ENCODE results near the gene ALDH3B1. TPM values are rescaled to one million over a fixed set of nuclear protein-coding genes. Genes with fewer than 3 reads are reported as not detected.

The ALDH3B1 gene
- total RNA-seq, 1 donor from 2014 or later: 0.68 TPM

GRCh38 chr11:67997475-67997921 is 12.6 kb upstream of the ALDH3B1 start:
- no peak for DNase-seq

- DNase-seq: no peak
These were observed 11.7 kb upstream of the ALDH3B1 start for GRCh38 chr11:67998150-67999045.

GRCh38 chr11:67999201-67999629 is 10.9 kb upstream of the ALDH3B1 start:
- no peak for DNase-seq

GRCh38 chr11:67999704-68000103 is 10.4 kb upstream of the ALDH3B1 start:
- DNase-seq: no peak

DNA sequence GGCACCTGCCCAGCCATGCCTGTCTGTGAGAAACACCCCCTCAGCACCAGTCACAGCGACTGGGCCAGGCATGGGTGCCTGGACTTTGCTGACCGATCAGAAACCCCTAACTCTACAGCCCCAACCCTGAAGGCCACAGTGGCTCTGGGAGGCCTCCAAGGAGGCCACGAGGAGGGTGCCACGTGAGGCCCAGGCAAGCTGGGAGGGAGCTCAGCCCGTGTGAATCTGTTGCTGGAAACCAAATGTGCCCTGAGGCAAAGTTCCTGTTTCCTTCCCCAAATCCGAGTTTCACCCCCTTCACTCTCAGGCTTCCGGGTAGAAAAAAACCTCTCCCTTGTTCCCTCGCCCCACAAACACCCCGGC is 7.6 kb upstream of the ALDH3B1 start:
- DNase-seq: no peak

DNA sequence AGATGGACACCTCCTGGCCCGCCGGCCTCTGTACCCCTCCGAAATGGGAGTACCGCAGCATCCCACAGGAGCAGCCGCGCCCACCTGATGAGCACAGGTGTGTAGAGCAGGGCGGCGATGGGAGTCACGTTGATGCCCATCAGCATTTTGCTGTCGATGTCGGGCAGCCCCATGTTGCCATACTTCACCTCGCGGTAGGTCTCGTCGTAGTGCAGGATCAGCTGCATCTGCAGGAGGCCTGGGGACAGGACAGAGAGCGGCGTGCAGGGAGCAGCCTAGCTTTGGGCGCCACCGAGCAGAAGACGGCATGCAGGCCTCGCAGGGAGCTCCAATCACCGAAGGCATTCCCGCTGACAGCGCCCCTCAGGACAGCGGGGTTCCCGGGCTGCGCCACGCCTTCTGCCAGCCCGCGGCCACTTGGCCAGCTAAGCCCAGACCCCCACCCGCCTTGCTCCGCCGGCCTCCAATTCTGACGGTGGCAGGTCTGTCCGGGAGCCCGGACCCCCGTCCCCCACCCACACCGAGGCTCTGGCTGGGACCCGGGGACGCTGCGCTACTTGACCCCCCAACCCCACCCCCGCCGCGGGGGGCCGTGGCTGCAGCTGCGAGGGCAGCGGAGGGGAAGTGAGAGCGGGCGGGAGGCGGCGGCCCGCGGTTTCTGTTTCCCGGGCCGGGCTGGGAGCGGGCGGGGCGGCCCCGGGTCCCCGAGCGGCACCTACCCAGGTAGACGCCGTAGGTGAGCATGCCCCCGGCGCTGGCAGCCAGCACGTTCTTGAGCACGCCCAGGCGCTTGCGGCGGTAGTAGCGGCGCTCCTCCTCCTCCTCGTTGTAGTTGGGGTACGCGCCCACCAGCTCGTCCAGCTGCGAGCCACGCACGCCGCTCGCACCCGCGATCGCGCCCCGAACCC is 6.9 kb upstream of the ALDH3B1 start:
- DNase-seq: no peak

GRCh38 chr11:68003846-68004550 is 6.1 kb upstream of the ALDH3B1 start, which contains the start of gene UNC93B1:
Gene UNC93B1 (minus strand): TSS chr11:68004097. CDS start chr11:68004043, 54 bp downstream.
- DNase-seq: peak; percentile 79

DNA sequence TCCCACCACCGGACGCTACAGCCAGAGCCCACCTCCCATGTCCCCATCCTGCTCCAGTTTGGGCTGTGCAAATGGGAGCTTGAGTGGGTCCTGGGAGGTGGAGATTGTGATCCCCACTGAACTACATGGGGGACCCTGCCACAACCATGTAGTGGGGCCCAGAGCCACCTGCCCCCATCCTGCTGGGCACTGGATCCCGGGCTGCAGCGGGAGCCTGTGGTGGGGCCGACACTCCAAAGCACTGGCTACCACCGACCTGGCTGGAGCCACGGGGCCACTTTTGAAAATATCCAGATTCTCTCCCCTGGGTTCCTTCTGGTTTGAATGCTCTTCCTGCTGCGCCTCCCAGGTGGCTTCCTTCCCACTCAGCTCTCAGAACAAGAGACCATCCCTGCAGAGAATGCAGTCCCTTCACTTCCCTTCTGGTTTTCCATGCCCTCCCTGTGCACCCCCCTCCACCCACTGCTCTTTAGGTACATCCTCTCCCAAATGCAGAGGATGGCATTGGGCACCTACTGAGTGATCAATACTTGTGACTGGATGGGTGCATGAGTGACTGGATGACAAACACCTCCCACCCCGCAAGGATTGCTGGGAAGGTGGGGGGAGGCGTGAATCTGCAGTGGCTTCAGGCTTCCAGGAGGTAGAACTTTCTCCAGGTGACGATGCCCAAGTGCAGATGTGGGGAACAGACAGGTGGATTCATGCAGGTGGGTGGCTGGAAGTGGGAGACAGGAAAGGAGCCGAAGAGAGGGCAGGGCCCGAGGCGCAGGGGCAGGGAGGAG is 5.4 kb upstream of the ALDH3B1 start:
- DNase-seq: no peak

- no peak for DNase-seq
These were observed 3.4 kb upstream of the ALDH3B1 start for GRCh38 chr11:68006606-68007166.

GRCh38 chr11:68007498-68008380 is 2.4 kb upstream of the ALDH3B1 start:
- DNase-seq: no peak

GRCh38 chr11:68008381-68009337 is 1.5 kb upstream of the ALDH3B1 start:
- DNase-seq: no peak

DNA sequence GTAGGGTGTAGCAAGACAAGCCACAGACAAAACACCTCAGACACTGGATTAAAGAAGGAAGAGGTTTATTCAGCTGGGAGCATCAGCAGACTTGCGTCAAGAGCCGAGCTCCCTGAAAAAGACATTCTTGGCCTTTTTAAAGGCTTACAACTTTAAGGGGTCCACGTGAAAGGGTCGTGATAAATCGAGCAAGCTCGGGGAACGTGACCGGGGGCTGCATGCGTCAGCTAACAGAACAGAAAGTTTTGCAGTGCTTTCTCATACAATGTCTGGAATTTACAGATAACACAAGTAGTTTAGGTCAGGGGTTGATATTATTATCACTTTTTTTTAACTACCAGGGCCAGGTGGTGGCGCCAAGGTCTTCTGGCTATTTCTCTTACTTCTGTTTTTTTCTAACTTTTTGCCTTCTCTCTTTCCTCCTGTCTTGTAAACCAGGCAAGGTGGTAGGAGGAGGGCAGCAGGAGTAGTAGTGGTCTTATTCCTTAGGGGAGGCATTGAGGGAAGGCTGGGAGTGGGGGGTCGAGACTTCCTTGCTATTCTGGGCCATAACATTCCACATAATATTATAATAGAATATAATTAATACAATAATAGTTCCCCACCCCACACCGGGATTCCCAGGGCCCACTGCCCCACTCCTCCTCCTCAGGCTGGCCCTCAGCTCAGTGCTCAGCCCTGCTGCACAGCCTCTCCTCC is 587 bp upstream of the ALDH3B1 start:
- DNase-seq: peak; percentile 18

GRCh38 chr11:68011051-68011943 is 1.2 kb downstream of the ALDH3B1 start:
- DNase-seq: no peak

DNA sequence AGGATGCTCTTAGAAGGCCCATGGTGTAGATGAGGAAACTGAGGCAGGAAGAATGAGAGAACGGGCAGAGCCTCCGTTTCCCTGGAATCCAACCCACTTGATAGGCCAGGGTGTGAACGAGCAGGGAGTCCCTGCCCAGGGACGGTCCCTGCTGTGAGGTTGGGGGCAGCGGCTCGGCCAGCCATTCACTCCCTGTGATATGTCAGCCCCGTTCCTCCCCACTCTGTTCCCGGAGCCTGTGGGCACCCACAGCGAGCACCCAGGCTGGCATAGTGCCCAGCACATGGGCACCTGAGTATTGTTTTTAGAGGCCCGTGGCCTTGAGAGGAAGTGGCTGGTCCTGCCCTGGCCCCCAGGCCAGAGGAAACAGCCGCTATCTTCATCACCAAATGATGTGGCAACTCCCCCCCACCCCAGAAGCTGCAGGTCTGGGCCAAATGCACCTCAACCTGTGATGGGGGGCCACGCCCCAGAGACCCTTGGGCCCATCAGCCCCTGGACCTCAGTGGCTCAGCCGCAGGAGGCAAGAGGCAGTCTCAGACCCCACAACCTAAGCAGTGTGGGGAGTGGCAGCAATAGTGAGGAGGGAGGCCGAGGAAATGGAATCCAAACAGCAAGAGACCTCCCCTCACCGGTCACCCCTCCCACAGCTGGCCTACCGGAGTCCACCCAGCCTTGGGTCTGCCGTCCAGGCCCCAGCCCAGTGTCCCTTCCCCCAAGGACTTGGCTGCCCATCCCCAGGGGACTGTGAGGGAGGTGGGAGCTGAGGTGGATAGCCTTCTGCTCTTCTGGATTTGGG is 2.1 kb downstream of the ALDH3B1 start:
- no peak for DNase-seq

DNA sequence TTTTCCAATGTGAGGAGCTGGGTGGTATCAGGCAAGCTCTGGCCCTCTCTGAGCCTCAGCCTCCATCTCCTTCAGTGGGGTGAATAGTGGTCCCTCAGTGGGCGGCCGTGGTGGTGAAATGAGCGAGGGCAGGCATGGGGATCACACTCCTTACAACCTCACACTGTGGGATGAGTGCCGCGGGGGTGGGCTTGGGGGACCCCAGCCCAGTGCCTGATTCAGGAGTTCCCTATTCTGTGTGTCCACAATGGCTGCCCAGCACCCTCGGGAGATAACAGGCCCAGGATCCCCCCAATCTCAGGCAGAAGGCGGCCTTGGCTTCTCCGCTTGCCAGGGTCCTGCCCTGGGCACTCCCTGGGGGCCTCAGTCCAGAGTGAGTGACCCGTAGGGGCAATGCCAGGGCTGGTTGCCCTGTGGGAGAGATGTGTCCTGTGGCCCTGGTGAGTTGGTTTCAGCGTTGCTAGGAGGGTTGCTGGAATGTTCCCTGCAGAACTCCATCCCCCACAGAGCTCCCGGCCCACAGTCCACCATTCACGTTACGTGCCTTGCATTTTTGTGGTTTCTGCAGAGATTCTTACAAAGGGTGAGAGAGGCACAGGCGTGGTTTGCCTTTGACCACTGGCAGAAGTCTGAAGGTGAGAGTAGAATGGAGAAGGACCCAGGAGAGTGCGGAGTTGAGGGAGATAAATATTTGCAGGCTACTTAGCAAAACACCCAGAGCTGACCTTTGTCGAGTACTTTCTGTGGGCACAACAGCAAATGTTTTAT is 2.9 kb downstream of the ALDH3B1 start:
- no peak for DNase-seq

Data from dermis blood vessel endothelial cell (primary cell).